ENCODE results near the gene TSPAN15.
"Not testable (repeated sequence)": the region's sequence is repeated elsewhere in the genome, so short reads cannot be mapped to it uniquely, and the experiment has no call there.

Gene TSPAN15

DNA sequence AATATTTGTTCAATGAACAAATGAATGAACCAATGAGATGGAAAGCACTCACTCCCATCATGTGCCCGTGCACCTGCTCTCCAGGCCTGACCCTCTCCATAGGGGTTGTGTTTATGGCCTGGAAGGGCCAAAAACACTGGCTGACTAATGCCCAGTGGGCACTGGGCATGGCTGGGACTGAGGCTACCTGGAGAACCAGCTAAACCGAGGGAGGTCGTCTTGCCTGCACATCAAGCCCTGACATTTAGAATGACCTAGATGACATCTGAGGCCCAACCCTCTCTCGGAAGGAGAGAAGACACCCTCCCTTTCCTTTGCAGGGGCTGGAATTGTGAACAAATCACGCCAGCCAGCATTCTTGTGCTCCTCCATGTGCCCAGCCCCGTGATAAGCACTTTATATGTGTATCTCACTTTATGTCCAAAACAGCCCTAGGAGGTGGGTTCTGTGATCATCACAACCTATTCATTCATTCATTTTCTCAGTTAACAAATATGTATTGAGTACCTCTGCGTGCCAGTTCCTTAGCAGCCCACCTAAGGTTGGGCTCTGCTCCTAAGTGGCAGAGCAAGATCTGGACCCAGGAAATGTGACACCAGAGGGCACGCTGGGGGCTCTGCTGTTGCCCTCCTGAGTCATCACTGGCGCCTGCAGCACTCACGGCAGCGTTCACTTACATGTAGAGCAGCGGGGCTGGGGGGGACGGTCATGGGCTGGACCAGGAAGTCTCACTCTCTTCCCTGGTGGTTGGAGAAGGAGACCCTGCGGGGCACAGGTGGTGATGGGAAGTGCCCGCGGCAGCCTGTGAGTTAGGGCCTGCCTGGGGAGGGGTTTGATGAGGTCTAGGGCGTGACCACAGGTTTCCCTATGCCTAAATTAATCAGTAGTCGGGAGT, 52.0 kb downstream of the TSPAN15 start:
- no peak for DNase-seq (ENCODE audit: low read depth)

DNA sequence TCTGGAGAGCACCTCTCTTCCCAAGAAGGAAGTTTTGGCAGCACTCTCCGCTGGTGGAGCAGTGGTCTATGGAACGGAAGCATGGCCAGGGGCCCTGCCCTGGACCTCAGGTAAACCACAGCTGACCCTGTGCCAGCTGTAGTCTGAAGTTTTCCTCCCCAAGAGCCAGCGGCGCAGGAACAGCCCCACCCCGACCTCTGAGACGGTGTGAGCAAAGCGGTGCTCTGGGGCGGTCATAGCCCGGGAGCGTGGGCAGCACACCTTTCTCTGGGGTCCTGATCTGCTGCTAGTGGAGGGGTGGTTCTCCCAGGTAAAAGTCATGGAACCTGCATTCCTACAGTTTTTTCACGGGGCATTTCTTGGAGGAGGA, 52.6 kb downstream of the TSPAN15 start:
- no peak for DNase-seq (ENCODE audit: low read depth)

GRCh38 chr10:69504576-69505250, 53.4 kb downstream of the TSPAN15 start:
- DNase-seq (ENCODE audit: low read depth) = no peak

- DNase-seq (ENCODE audit: low read depth) = no peak
Observed at GRCh38 chr10:69505636-69506318, 54.5 kb downstream of the TSPAN15 start.

DNA sequence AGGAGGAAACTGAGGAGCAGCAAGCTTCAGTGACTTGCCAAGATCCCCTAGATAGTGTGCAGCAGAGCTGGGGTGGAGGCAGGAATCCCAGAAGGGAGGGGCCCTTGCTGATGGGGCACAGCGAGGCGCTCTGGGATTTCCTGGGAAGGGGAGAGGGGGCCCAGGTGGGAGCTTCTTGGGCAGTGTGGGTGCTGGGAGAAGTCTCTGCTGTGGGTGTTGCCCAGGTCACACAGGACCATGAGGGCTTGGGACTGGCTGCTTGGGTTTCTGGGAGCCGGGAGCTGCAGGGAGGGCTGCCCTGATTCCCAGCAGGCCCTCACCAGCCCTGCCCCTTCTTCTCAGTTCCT, 55.2 kb downstream of the TSPAN15 start:
- no peak for DNase-seq (ENCODE audit: low read depth)

- no peak for DNase-seq (ENCODE audit: low read depth)
Observed at GRCh38 chr10:69506834-69507713, 55.8 kb downstream of the TSPAN15 start.

DNA sequence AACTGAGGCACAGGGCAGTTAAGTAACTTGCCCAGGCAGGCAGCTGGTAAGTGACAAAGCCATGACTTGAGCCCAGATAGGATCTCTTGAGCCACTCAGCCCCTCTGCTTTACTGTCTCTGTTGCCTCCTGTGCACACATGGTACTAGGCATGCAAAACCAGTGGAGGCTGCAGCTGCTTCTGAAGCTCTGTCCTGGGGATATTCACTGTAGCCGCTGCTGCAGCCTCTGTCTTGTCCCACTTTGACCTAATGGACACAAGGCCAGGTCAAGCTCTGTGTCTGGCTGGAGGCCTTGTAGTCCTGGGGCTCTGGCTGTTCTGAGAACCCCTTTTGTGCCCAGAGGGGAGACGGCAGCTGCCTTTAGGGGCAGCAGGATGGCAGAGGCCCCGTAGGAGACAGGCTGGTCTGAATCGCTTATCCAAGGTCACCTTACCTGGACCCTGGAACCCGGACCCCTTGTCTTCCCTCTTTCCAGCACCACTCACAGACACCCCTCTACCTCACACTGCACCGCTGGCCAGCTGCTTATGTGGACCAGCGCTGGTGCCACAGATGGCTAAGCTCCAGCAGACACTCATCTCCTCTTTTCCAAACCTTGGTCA, 57.6 kb downstream of the TSPAN15 start:
- DNase-seq (ENCODE audit: low read depth) = no peak

- DNase-seq (ENCODE audit: low read depth) = no peak
Observed at GRCh38 chr10:69512901-69513300, 61.6 kb downstream of the TSPAN15 start.

DNA sequence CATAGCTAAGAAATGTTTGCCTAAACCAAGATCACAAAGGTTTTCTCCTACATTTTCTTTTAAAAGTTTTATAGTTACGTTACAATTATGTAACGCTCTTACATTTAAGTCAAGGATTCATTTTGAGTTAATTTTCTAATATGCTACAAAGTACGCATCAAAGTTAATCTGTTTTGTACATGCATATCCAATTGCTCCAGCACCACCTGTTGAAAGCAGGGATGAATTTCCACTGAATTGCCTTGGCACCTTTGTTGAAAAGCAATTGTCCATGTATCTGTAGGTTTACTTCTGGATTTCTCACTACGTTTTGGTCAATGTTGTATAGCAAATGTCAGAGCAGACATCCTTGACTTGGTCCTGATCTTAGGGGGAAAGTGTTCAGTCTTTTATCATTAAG, 62.4 kb downstream of the TSPAN15 start:
- DNase-seq (ENCODE audit: low read depth) = no peak

DNA sequence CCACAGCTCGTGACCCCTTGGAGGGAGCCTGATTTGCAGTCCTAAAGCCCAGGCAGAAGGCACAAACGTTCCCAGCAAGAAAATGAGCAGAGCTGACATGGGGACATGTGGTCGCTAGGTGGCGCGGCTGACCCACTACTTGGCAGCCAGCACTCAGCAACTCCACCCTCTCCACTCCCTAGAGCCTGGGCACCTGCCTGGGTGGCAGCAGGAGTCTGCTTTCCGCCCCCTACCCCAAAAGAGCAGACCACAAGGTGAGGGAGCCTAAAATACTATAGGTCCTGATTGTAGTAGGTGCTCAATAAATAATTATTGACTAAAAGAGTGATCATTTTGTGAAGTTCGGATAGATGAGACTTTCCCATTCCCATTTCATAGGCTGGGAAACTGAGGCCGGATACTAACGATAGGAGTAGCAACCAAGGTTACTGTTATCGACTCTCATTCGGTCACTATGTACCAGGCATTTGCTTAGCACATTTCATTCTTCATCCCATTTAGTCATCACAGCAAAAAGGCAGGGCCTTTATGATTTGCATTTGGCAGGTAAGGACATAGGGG, 64.5 kb downstream of the TSPAN15 start:
- peak; percentile 64 for DNase-seq (ENCODE audit: low read depth)

DNA sequence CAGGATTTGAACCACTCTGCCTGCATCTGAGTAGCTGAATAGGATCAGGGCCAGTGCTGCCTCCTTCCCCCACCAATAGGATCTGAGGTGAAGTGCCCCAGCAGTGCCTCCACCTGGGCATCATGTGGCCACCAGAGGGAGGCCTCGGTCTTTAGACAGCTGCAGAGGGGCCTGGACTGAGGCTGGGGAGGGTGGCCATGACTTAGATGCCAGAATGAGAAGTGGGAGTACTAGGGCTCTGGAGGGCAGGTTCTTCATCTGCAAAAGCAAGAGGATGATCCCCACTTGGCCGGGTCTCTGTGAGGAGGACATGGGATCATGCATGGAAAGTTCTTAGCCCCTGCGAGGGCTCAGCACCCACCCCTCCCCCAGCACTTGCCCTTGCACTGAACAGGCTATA, 65.1 kb downstream of the TSPAN15 start:
- DNase-seq (ENCODE audit: low read depth) = no peak

DNA sequence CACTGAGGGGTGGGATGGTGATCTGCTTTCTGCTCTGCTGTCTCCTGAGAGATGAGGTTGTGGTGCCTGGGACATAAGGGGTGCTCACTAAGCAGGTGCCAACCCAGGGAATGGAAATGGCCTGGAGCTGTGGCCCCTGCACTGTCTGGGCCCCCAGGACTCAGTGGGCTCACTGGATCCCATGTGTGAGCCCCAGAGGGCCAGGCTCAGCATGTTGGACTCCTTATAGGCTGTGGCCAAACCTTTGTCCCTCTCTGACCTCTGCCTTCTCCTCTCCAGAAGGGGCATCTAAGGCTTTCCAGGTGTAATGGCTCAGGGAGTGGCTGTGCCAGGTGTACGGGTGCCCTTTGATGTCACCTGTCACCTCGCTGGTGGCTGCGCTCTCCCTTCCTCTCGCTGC, 65.5 kb downstream of the TSPAN15 start:
- DNase-seq (ENCODE audit: low read depth) = no peak

DNA sequence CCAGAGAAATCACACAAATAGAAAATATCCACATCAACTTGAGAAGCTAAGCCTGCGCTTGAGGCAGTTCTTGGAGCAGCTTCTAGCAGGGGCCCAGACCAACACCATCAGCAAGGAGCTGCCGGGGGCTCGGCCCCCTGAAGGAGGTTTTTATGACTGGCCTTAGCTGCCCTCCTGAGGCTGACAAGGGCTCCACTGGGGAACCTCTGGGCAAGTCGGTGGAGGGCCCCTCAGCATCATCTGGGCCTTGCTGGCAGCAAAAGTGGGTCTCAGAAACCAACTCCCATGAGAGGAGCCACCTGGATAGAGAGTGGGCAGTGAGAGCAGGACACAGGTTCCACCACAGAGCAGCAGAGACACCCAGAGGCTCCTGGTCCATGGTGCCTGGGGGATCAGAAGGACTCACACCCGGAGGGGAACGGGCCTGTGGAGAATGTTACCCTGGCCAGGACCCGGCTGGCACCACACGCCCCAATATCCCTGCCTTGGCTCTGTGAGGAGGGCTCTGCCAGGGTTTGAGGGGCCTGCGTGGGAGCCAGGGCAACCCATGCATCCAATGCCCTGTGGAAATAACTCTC, 66.1 kb downstream of the TSPAN15 start:
- DNase-seq (ENCODE audit: low read depth) = no peak

GRCh38 chr10:69527961-69528360, 76.7 kb downstream of the TSPAN15 start:
- no peak for DNase-seq (ENCODE audit: low read depth)

GRCh38 chr10:69533658-69534057, 82.4 kb downstream of the TSPAN15 start:
- DNase-seq (ENCODE audit: low read depth) = no peak

DNA sequence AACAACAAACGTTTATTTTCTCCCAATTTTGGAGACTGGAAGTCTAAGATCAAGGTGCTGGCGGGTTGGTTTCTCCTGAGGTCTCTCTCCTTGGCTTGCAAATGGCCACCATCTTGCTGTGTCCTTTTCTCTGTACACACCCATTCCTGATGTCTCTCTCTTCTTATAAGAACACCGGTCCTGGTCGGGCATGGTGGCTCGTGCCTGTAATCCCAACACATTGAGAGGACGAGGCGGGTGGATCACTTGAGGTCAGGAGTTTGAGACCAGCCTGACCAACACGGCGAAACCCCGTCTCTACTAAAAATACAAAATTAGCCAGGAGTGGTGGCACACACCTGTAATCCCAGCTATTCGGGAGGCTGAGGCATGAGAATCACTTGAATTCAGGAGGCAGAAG, 85.3 kb downstream of the TSPAN15 start:
- not testable (repeated sequence) for DNase-seq (ENCODE audit: low read depth)

GRCh38 chr10:69537449-69537848, 86.2 kb downstream of the TSPAN15 start:
- no peak for DNase-seq (ENCODE audit: low read depth)

DNA sequence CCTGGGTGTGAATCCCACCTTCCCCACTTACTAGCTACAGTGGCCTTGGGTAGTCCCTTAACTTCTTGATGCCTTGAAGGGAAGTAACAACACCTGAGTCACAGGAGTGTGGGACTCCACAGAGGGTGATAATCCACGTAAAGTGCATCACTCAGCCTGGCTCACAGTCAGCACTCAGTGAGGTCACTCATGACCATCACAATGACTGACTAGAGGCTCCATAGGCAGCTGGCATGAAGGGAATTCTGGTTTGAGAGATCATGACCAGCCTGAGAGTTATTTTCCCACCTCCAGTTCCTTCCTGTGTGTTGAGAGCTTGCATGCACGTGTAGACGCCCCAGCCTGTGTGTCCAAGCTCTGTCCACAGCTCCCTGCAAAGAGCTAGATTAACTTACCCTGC, 87.2 kb downstream of the TSPAN15 start:
- DNase-seq (ENCODE audit: low read depth) = no peak

GRCh38 chr10:69541463-69541862, 90.2 kb downstream of the TSPAN15 start:
- DNase-seq (ENCODE audit: low read depth) = no peak

DNA sequence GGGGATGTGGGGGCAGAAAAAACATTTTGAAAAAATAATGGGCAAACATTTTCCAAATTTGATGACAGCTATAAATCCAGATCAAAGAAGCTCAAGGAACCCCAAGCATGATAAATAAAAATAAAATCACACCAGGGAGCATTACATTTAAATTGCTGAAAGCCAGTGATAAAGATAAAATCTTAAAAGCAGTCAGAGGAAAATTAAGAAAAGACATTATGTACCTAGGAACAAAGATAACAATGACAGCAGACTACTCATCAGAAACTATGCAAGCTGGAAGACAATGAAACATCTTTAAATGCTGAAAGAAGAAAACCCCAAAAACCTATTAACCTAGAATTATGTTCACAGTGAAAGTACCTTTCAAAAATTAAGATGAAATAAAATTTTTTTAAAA, 98.7 kb downstream of the TSPAN15 start:
- no peak for DNase-seq (ENCODE audit: low read depth)

GRCh38 chr10:69552268-69552667, 101.0 kb downstream of the TSPAN15 start:
- DNase-seq (ENCODE audit: low read depth) = no peak

Measured in stimulated activated CD4-positive, alpha-beta T cell treated with anti-CD3 and anti-CD28 coated beads, Interleukin-2, amount 100 ng/mL, for 4 hours (primary cell).